Measurements from ENCODE around the gene DUSP22.

DNA sequence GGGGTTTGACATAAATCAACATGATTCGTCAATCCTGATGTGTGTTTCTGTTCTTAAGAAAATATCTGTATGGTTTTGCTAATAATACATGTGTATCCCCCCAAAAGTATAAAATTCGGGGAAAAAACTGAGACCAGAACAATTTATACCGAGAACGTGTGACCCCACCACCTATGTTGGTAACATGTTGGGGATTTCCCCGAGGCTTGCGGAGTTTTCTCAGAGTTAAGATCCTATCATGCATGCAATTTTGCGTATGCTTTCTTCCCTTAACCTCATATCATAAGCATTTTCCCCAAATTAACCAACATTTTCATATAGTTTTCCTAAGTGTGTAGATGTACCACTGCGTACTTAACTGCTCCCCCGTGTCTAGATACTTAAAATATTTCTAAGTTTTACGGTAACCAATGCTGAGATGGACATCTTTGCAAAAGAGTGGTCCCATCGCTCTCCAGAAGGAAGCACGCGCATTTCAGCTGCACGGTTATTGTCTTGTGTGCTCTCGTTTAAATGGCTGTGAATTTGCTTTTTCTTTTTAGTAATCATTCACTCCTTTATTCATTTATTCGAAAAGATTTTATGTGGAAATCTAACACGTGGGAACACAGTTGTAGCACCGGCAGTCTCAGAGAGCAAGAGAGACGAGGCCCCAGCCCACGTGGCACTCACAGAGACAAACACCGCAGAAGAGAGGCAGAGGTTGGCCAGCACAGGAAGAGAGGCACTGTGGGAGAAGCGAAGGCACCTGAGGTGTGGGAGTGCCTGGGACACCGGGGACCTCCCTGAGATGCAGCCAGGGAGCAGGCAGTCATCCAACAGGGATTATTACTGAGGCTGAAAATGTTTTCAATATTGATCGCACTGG is 86.0 kb downstream of the DUSP22 start:
- TF ChIP-seq, protein P1, sequence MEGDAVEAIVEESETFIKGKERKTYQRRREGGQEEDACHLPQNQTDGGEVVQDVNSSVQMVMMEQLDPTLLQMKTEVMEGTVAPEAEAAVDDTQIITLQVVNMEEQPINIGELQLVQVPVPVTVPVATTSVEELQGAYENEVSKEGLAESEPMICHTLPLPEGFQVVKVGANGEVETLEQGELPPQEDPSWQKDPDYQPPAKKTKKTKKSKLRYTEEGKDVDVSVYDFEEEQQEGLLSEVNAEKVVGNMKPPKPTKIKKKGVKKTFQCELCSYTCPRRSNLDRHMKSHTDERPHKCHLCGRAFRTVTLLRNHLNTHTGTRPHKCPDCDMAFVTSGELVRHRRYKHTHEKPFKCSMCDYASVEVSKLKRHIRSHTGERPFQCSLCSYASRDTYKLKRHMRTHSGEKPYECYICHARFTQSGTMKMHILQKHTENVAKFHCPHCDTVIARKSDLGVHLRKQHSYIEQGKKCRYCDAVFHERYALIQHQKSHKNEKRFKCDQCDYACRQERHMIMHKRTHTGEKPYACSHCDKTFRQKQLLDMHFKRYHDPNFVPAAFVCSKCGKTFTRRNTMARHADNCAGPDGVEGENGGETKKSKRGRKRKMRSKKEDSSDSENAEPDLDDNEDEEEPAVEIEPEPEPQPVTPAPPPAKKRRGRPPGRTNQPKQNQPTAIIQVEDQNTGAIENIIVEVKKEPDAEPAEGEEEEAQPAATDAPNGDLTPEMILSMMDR (IDR thresholded peaks at IDR 0.05), result no peak
- TF ChIP-seq POLR2A (IDR thresholded peaks at IDR 0.05), result no peak

Measured in Peyer's patch (tissue), 4 donors.